GM21423 (cell line): Measurements from ENCODE around the gene ZNG1A.
"Not testable (repeated sequence)": the region's sequence is repeated elsewhere in the genome, so short reads cannot be mapped to it uniquely, and the experiment has no call there.

ENCODE experiments used
- ATAC-seq: cut with Tn5 transposase; IDR thresholded peaks from one replicate; pipeline ENCODE4 v1.9.1; 2021; ENCODE audit warnings: mild to moderate bottlenecking, moderate library complexity; ENCODE audit not compliant: unreplicated experiment

ZNG1A gene

GRCh38 chr9:98775-99174 lies 80.1 kb downstream of the ZNG1A start:
- not testable (repeated sequence) for ATAC-seq

GRCh38 chr9:94992-95391 lies 83.9 kb downstream of the ZNG1A start:
- not testable (repeated sequence) for ATAC-seq

- ATAC-seq: not testable (repeated sequence)
These were observed 84.5 kb downstream of the ZNG1A start for GRCh38 chr9:94323-94722.

GRCh38 chr9:93909-94308 lies 84.9 kb downstream of the ZNG1A start:
- ATAC-seq: not testable (repeated sequence)

- not testable (repeated sequence) for ATAC-seq
These were observed 88.0 kb downstream of the ZNG1A start for GRCh38 chr9:90851-91250.

GRCh38 chr9:88396-89037 lies 90.3 kb downstream of the ZNG1A start:
- not testable (repeated sequence) for ATAC-seq

- ATAC-seq: not testable (repeated sequence)
These were observed 91.0 kb downstream of the ZNG1A start for GRCh38 chr9:87860-88259.

- ATAC-seq: not testable (repeated sequence)
These were observed 91.8 kb downstream of the ZNG1A start for GRCh38 chr9:87105-87504.

- not testable (repeated sequence) for ATAC-seq
These were observed 92.2 kb downstream of the ZNG1A start for GRCh38 chr9:86697-87096.

- not testable (repeated sequence) for ATAC-seq
These were observed 95.7 kb downstream of the ZNG1A start for GRCh38 chr9:82932-83689.

- not testable (repeated sequence) for ATAC-seq
These were observed 100.5 kb downstream of the ZNG1A start for GRCh38 chr9:78333-78732.

GRCh38 chr9:76389-76788 lies 102.5 kb downstream of the ZNG1A start:
- ATAC-seq: not testable (repeated sequence)

GRCh38 chr9:73900-74525 lies 104.8 kb downstream of the ZNG1A start:
- ATAC-seq: not testable (repeated sequence)

- not testable (repeated sequence) for ATAC-seq
These were observed 105.6 kb downstream of the ZNG1A start for GRCh38 chr9:73076-73899.
